ENCODE measurements around the gene AQP5.

The AQP5 gene

DNA sequence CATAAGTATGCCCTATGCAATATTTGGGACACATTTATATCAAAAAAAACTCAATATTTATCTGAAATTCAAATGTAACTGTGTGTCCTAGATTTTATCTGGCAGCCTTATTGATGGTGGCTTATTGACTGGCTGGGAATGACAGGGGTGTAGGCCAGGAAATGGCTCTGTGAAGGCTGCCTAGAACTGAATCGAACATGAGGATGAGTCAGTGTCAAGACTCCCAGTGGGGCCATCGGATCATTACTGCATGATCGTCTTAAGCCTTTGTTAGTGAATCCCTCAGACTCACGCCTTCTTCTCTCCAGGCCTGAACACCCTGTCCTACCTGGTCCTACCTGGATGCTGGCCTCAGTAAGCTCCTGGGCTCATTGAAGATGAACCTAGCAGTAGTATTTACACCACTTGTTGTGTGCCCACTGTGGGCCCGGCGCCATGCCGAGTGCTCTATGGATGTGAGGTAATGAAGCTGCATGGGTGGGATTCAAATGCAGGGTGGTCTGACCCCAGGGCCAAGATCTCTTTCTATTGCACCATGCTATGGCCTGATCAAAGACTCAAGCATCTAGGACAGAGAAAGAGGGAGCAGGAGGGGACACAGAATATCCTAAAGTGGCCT, 36.9 kb upstream of the AQP5 start:
- DNase-seq (ENCODE audit: insufficient read length, low spot score) = no peak
- no peak for FAIRE-seq
- TF ChIP-seq, protein P1, sequence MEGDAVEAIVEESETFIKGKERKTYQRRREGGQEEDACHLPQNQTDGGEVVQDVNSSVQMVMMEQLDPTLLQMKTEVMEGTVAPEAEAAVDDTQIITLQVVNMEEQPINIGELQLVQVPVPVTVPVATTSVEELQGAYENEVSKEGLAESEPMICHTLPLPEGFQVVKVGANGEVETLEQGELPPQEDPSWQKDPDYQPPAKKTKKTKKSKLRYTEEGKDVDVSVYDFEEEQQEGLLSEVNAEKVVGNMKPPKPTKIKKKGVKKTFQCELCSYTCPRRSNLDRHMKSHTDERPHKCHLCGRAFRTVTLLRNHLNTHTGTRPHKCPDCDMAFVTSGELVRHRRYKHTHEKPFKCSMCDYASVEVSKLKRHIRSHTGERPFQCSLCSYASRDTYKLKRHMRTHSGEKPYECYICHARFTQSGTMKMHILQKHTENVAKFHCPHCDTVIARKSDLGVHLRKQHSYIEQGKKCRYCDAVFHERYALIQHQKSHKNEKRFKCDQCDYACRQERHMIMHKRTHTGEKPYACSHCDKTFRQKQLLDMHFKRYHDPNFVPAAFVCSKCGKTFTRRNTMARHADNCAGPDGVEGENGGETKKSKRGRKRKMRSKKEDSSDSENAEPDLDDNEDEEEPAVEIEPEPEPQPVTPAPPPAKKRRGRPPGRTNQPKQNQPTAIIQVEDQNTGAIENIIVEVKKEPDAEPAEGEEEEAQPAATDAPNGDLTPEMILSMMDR (IDR thresholded peaks at IDR 0.05; ENCODE audit: insufficient read depth, missing control alignments) = no peak

DNA sequence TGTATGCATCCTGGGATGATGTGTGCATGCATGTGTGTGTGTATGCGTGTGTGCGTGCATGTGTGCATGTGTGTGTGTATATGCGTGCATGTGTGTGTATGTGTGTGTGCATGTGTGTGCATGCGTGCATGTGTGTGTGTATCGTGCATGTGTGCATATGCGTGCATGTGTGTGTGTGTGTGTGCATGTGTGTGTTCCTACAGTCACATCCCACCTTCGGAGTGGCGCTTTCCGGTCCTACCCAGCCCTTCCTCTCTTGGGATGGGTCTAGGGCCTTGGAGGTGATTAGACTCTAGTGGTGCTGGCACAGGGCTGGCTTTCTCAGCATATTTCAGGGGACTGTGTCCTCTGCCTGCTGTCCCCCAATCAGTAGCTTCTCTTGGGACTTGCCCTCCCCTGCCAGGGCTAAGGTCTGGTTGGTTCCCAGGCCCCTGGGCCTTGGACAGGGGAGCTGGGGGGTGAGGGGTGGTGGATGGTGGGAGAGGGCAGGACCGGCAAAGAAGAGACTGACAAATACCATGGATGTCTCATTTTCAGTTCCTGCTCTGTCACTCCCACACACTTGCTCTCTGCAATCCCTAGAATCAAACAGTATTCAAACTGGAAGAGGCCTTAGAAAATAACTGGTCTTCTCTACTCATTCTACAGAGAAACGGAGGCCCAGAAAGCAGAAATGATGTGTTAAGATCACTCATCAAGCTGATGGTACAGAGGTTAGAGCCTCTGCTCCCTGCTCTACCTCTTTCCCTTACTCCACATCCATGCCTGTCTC, 36.1 kb upstream of the AQP5 start:
- TF ChIP-seq, protein P1 (IDR thresholded peaks at IDR 0.05; ENCODE audit: insufficient read depth, missing control alignments) = no peak
- no peak for DNase-seq (ENCODE audit: insufficient read length, low spot score)
- no peak for FAIRE-seq

DNA sequence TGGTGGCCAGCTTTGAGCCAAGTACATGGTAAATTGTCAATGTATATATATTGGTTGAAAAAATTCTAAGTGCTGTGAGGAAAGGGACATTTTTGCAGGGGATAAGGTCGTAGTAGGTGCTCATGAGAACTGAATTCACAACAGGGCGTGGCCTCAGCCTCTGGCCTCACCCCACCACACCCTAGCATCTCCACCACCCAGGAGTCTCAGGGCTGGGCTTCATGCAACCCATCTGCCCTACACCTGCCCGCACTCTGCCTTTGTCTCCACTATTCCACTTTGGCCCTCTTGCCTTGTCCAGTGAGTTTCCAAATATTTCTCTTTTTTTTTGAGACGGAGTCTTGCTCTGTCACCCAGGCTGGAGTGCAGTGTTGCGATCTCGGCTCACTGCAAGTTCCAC, 33.2 kb upstream of the AQP5 start:
- FAIRE-seq (no peak), DNase-seq (ENCODE audit: insufficient read length, low spot score) (no peak)
- TF ChIP-seq, protein P1 (IDR thresholded peaks at IDR 0.05; ENCODE audit: insufficient read depth, missing control alignments) = no peak

DNA sequence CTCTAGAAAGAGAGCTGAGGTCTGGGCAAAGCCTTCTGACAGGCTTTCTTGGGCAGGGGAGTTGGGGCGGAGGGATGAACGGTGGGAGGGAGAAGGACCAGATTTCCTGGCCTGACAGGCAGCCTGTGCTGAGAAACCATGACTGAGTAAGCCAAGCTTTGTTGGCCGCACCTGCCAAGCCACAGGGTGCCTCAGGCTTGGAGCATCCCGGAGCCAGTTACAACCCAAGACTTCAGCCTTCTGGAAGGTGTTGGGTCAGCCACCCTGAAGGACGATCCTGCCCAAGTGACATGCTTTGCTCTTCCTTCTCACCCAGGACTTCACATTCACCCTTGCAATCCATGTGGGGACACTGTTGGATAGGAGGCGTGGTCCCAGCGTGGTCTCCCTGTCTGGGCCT, 32.1 kb upstream of the AQP5 start:
- FAIRE-seq (no peak), DNase-seq (ENCODE audit: insufficient read length, low spot score) (no peak)
- TF ChIP-seq, protein P1 (IDR thresholded peaks at IDR 0.05; ENCODE audit: insufficient read depth, missing control alignments) = no peak

DNA sequence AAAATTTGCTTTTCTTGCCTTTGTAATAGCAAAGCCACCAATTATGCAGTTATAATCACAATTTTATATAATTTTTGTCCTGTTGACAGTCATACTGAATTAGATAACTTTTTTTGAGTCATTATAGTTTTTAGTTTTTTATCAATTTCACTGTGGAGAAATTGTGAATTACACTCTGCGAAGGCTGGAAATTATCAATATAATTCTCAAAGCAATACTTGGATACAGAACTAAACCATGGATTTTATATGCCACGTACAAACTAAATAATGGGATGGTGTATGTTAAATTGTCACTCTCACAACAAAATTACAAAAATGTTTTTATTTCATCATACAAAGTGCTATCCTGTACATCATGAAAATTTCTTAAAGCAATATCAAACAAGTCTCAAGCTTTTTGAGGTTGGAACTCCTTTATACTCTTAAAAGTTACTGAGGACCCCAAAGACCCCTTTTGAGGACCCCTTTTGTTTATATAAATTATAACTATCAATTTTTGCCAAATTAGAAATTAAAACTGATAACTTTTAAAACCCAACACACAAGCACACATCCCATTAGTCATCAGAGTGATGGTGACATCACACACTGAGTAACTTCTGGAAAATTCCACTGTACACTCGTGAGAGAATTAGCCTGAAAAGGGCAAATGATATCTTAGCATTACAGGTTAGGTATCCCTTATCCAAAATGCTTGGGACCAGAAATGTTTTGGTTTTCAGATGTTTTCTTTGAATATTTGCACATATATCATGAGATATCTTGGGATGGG, 31.0 kb upstream of the AQP5 start:
- TF ChIP-seq, protein P1 (IDR thresholded peaks at IDR 0.05; ENCODE audit: insufficient read depth, missing control alignments) = no peak
- DNase-seq (ENCODE audit: insufficient read length, low spot score) (no peak), FAIRE-seq (no peak)

DNA sequence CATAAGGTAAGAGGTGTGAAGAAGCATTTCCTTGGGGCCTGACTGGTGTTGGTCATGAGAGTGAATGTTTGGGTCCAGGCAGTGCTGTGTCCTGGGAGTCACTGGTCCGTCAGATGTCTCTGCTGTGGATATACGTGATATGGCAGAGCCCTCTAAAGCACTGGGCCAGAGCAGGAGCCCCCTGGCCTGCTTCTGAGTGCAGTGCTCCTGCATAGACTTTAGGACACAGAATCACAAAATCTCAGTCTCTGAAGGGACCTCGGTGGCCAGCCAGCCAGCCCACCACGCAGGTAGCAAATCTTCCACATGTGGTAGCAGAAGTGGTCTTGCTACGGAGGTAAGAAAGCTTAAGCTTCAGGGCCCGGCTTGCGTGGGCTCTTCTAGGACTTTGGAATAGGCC, 29.6 kb upstream of the AQP5 start:
- TF ChIP-seq, protein P1 (IDR thresholded peaks at IDR 0.05; ENCODE audit: insufficient read depth, missing control alignments) = no peak
- no peak for DNase-seq (ENCODE audit: insufficient read length, low spot score)
- no peak for FAIRE-seq
